CD4-positive, CD25-positive, alpha-beta regulatory T cell (primary cell): ENCODE measurements around the gene TPPP2. TPM values are rescaled to one million over a fixed set of nuclear protein-coding genes. Genes with fewer than 3 reads are reported as not detected.
A peak's percentile ranks its signal among the peaks of the same experiment; 100 is the strongest.
"Not testable (repeated sequence)": the region's sequence is repeated elsewhere in the genome, so short reads cannot be mapped to it uniquely, and the experiment has no call there.

Source experiments
- ATAC-seq, 2 donors: fragments of 150-1000 bp; cut with Tn5 transposase; one replicate each; pipeline ENCODE4 v1.10.0; 2021; ENCODE audit warnings: low read depth in 2 of 2, moderate number of reproducible peaks in 2 of 2, moderate library complexity in 1 of 2
- DNase-seq, 3 donors: peaks; one replicate each; pipeline versions ENCODE4 v3.0.0 to v3.0.0-alpha.2; 2012 to 2022; ENCODE audit warnings: mixed read lengths in 1 of 3
- H3K27ac ChIP-seq: one replicate; pipeline ENCODE4 v1.7.0; 2013; ENCODE audit warnings: mild to moderate bottlenecking, low read length; ENCODE audit not compliant: insufficient read depth, poor library complexity, severe bottlenecking
- H3K27me3 ChIP-seq: one replicate; pipeline ENCODE4 v1.7.0; 2013; ENCODE audit warnings: low read length; ENCODE audit not compliant: control insufficient read depth, insufficient read depth
- H3K36me3 ChIP-seq: one replicate; pipeline ENCODE4 v1.7.0; 2013; ENCODE audit warnings: mild to moderate bottlenecking, low read length, moderate library complexity; ENCODE audit not compliant: control insufficient read depth, insufficient read depth
- H3K4me1 ChIP-seq: 2 replicates; pipeline ENCODE4 v1.7.0; 2013; ENCODE audit warnings: mild to moderate bottlenecking, low read length; ENCODE audit not compliant: insufficient read depth, control insufficient read depth, poor library complexity, severe bottlenecking
- H3K4me3 ChIP-seq: one replicate; pipeline ENCODE4 v1.7.0; 2013; ENCODE audit warnings: low read depth, mild to moderate bottlenecking, low read length, moderate library complexity
- H3K9me3 ChIP-seq, 2 experiments: 1 replicate in 1 of 2; 2 replicates in 1 of 2; pipeline ENCODE4 v1.7.0; 2013; ENCODE audit warnings: low read length in 2 of 2, mild to moderate bottlenecking in 1 of 2, moderate library complexity in 1 of 2; ENCODE audit not compliant: control insufficient read depth in 2 of 2
- H3K27ac Mint-ChIP-seq, 3 donors: one replicate each; pipeline ENCODE4 v1.8.0; 2020 to 2022; ENCODE audit warnings: mild to moderate bottlenecking in 3 of 3, mixed read lengths in 3 of 3, moderate library complexity in 2 of 3
- H3K27me3 Mint-ChIP-seq: one replicate; pipeline ENCODE4 v1.8.0; 2022; ENCODE audit warnings: mild to moderate bottlenecking, mixed read lengths
- H3K36me3 Mint-ChIP-seq: one replicate; pipeline ENCODE4 v1.8.0; 2020; ENCODE audit warnings: mixed read lengths
- H3K4me1 Mint-ChIP-seq, 4 donors: one replicate each; pipeline ENCODE4 v1.8.0; 2020 to 2022; ENCODE audit warnings: mixed read lengths in 4 of 4, mild to moderate bottlenecking in 1 of 4
- H3K4me3 Mint-ChIP-seq, 4 donors: one replicate each; pipeline ENCODE4 v1.8.0; 2020 to 2022; ENCODE audit warnings: mild to moderate bottlenecking in 4 of 4, mixed read lengths in 4 of 4, moderate library complexity in 3 of 4
- H3K9me3 Mint-ChIP-seq, 7 donors: one replicate each; pipeline ENCODE4 v1.8.0; 2020 to 2022; ENCODE audit warnings: mixed read lengths in 7 of 7, mild to moderate bottlenecking in 3 of 7, moderate library complexity in 2 of 7
- polyA plus RNA-seq, 4 donors: library from polyadenylated mRNA; unstranded; fragments of 300-500 nt; fragmentation: Illumina TruSeq; gene quantifications; one replicate each; pipeline ENCODE4 v1.2.3, GENCODE V29; 2021
- total RNA-seq: library from RNA; stranded (reverse); gene quantifications from one replicate; pipeline ENCODE4 v1.2.3, GENCODE V29; 2022

The TPPP2 gene
- total RNA-seq = not detected
- polyA plus RNA-seq = not detected

GRCh38 chr14:21029917-21030316 is at the start of gene TPPP2:
TSS of gene TPPP2 (plus strand) at chr14:21030217. CDS start at chr14:21030582, 365 bp downstream.
- Mint-ChIP-seq H3K27me3 (peaks cover 22% of the 10 kb centered on the region), H3K36me3 (no peaks in the 10 kb centered on the region), H3K4me3 (peak within 1 kb of the TSS in 1 of 4 donors; percentile 21), H3K27ac (no peak within 1 kb of the TSS), H3K9me3 (no peaks in the 10 kb centered on the region), H3K4me1 (peaks cover 0 to 3% (median 0%) of the 10 kb centered on the region in 4 donors)
- peaks cover 3% of the 10 kb centered on the region for H3K4me1 ChIP-seq
- no peaks in the 10 kb centered on the region for H3K27me3 ChIP-seq
- no peak within 1 kb of the TSS for H3K4me3 ChIP-seq
- ATAC-seq = no peak
- H3K9me3 ChIP-seq = no peaks in the 10 kb centered on the region
- DNase-seq = no peak
- H3K36me3 ChIP-seq = no peaks in the 10 kb centered on the region
- no peak within 1 kb of the TSS for H3K27ac ChIP-seq

GRCh38 chr14:20980906-20981305 is 49.1 kb upstream of the TPPP2 start:
- H3K27ac ChIP-seq = no peak overlapping the region
- Mint-ChIP-seq H3K36me3 (no peaks in the 10 kb centered on the region), H3K4me3 (no peak overlapping the region), H3K4me1 (no peaks in the 10 kb centered on the region), H3K9me3 (no peaks in the 10 kb centered on the region), H3K27ac (no peak overlapping the region), H3K27me3 (peaks cover 29% of the 10 kb centered on the region)
- ATAC-seq (no peak), DNase-seq (no peak)
- no peaks in the 10 kb centered on the region for H3K36me3 ChIP-seq
- H3K4me3 ChIP-seq = no peak overlapping the region
- no peaks in the 10 kb centered on the region for H3K9me3 ChIP-seq
- H3K4me1 ChIP-seq = no peaks in the 10 kb centered on the region
- peaks cover 6% of the 10 kb centered on the region for H3K27me3 ChIP-seq

- Histone ChIP-seq H3K36me3 (no peaks in the 10 kb centered on the region), H3K9me3 (no peaks in the 10 kb centered on the region), H3K27me3 (peaks cover 6% of the 10 kb centered on the region), H3K4me3 (no peak overlapping the region), H3K27ac (no peak overlapping the region), H3K4me1 (no peaks in the 10 kb centered on the region)
- Mint-ChIP-seq H3K27me3 (peaks cover 28% of the 10 kb centered on the region), H3K4me3 (no peak overlapping the region), H3K27ac (no peak overlapping the region), H3K36me3 (no peaks in the 10 kb centered on the region), H3K9me3 (no peaks in the 10 kb centered on the region), H3K4me1 (no peaks in the 10 kb centered on the region)
- ATAC-seq = no peak
- DNase-seq = no peak
These were observed 47.2 kb upstream of the TPPP2 start for GRCh38 chr14:20982646-20983369.

- H3K36me3 Mint-ChIP-seq, DNase-seq, H3K27me3 ChIP-seq, H3K4me3 ChIP-seq, H3K9me3 Mint-ChIP-seq, H3K27ac ChIP-seq, H3K36me3 ChIP-seq, ATAC-seq, H3K4me1 ChIP-seq, H3K9me3 ChIP-seq: not testable (repeated sequence)
- peaks cover 13% of the 10 kb centered on the region for H3K27me3 Mint-ChIP-seq
- H3K4me3 Mint-ChIP-seq = peak overlapping the region in 1 of 4 donors; percentile 28
- H3K4me1 Mint-ChIP-seq = peaks cover 5 to 21% (median 9%) of the 10 kb centered on the region in 4 donors
- H3K27ac Mint-ChIP-seq = peak overlapping the region in 1 of 3 donors; percentile 72
These were observed 44.4 kb upstream of the TPPP2 start for GRCh38 chr14:20985650-20986049.

GRCh38 chr14:20986811-20987210 is 43.2 kb upstream of the TPPP2 start:
- Histone ChIP-seq H3K36me3 (peaks cover under 1% of the 10 kb centered on the region), H3K9me3 (no peaks in the 10 kb centered on the region), H3K4me3 (no peak overlapping the region), H3K27ac (no peak overlapping the region), H3K4me1 (peaks cover 20% of the 10 kb centered on the region), H3K27me3 (peaks cover 4% of the 10 kb centered on the region)
- Mint-ChIP-seq H3K9me3 (no peaks in the 10 kb centered on the region), H3K27ac (no peak overlapping the region), H3K4me3 (peak overlapping the region in 2 of 4 donors; percentile 52 to 85), H3K36me3 (peaks cover 4% of the 10 kb centered on the region), H3K4me1 (peaks cover 5 to 31% (median 14%) of the 10 kb centered on the region in 4 donors), H3K27me3 (peaks cover 13% of the 10 kb centered on the region)
- DNase-seq (no peak), ATAC-seq (no peak)

GRCh38 chr14:20988717-20989470 is 41.1 kb upstream of the TPPP2 start:
- Histone ChIP-seq H3K36me3 (peaks cover 18% of the 10 kb centered on the region), H3K4me1 (peaks cover 22% of the 10 kb centered on the region), H3K4me3 (peak overlapping the region; percentile 90), H3K27ac (peak overlapping the region; percentile 75), H3K9me3 (no peaks in the 10 kb centered on the region), H3K27me3 (no peaks in the 10 kb centered on the region)
- H3K9me3 Mint-ChIP-seq = no peaks in the 10 kb centered on the region
- DNase-seq (peak in 2 of 3 donors; percentile 6 to 41), ATAC-seq (peak in 1 of 2 donors; percentile 6)
- H3K27ac Mint-ChIP-seq = peak overlapping the region; percentile 48 to 94 (median 86)
- H3K4me1 Mint-ChIP-seq = peaks cover 8 to 40% (median 21%) of the 10 kb centered on the region in 4 donors
- peaks cover 4% of the 10 kb centered on the region for H3K27me3 Mint-ChIP-seq
- peaks cover 11% of the 10 kb centered on the region for H3K36me3 Mint-ChIP-seq
- peak overlapping the region in 3 of 4 donors; percentile 52 to 94 (median 70) for H3K4me3 Mint-ChIP-seq

GRCh38 chr14:20989471-20989786 is 40.6 kb upstream of the TPPP2 start:
- no peak for ATAC-seq
- Histone ChIP-seq H3K9me3 (no peaks in the 10 kb centered on the region), H3K27me3 (no peaks in the 10 kb centered on the region), H3K4me3 (peak overlapping the region; percentile 90), H3K27ac (peak overlapping the region; percentile 75), H3K36me3 (peaks cover 23% of the 10 kb centered on the region), H3K4me1 (peaks cover 22% of the 10 kb centered on the region)
- Mint-ChIP-seq H3K9me3 (no peaks in the 10 kb centered on the region), H3K4me3 (peak overlapping the region; percentile 91 to 97 (median 95)), H3K27ac (peak overlapping the region; percentile 94 to 99 (median 96)), H3K27me3 (peaks cover 4% of the 10 kb centered on the region), H3K36me3 (peaks cover 16% of the 10 kb centered on the region), H3K4me1 (peaks cover 9 to 41% (median 21%) of the 10 kb centered on the region in 4 donors)
- DNase-seq = no peak
